ENCODE data around the gene BMX.
A peak's percentile ranks its signal among the peaks of the same experiment; 100 is the strongest.

The BMX gene

DNA sequence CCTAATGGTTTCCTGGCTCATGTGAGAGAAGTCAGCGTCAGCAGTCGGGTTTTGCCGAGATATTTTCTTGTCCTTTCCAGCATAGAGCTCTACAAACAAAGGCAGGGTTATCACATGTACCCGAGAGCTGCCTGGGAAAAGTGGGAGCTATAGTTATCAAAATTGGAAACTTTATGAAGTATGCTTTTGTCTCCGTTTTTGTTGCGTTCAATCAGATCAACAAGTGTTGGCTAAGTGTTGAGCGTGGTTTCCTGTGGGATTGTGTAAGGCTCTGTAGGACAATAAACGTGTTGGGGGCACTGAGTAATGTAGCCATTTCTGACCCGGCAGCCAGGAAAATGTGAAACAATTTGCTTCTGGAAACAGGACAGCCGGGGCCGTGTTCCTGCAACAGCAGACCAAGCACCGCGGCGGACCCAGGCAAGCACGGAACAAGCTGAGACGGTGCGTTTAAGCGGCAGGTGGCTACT lies at the start of gene BMX:
Gene BMX (plus strand): TSS at position 311 of the 470 bp plus-strand sequence. CDS start 7,547 bp downstream, outside the sequence.
- no peak for DNase-seq

DNA sequence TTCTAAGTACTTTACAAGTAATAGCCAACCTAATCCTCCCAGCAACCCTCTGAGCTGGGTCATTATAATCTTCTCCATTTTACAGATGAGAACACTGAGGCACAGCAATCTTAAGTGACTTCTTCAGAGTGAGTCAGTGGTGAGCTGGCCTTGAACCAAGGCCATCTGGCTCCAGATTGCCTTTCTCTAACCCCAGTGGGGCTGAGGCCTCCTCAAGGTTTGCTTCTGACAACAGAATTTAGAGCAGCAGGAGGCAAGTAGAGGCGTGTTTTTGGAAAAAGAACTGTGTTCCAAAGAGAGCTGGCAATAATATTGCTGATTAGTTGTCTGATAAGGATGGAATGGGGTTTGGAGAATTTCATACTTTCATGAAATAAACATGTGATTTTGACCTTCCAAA lies 48.7 kb upstream of the BMX start:
- DNase-seq, result no peak

DNA sequence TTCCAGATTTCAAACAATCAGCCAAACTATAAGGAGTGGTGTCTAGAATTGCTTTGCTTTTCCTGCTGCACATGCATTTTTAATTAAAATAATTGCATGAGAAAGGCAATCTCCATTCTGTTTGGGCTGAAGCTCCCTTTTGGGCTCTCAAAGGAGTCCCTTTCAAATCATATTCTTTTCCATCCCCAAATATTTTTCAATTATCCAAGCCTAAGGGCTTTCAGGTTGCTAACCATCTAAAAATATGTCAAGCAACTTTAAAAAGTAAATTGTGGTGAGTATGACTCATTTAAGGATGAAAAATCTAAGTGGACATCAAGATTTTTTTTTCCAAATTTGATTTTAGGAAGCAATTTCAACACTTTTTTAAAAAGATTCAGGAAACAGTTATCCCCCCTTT lies 35.9 kb upstream of the BMX start:
- no peak for DNase-seq

DNA sequence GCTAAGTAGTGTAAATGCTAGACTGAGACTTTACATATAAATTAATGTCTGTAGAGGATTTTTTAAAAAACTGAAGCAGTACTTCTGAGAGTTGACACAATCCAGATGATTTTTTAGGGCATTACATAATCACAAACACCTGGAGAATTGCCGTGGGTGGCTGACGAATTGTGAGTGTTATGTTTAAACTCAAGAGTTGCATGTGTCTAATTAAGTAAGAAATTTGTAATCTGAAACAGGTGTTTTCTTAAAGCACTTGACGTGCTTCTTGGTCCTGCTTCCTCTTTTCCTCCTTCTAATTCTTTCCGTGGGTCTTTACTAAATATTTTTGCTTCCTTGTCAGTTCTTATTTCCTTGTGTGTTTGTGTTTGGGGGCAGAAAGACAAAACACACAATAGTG lies 35.3 kb upstream of the BMX start:
- DNase-seq, result no peak

DNA sequence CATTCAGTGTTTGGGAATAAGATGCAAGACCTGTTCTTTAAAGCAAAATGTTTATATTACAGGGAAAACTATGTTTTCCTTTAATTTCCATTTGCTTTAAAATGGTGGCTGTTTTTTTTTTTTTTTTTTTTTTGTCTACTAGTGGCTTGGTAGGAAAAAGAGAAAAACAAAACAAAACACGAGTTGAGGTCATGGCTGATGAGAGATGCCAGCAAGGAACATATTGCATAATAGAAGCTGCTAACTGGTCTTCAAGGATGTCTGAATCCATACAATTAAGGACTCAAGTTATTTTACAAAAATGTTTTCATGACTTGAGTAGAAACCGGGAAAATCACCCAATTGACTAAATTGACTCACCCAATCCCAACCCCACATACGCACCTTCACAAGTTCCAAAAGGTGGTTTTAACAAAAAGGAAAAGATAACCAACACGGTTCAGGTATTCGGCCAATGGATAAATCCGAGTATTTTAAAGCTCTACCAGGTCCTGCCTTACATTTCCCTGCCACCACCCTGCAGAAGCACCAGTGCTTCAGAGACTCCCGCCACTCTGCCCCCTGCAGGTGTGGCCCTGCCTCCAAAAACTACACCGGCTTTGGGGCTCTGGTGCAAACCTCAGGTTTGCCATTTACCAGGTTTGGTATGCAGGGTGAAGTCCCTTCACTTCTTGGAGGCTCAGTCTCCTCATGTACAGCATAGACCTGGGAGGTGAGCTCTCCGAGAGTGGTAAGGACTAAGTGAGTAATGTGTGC lies 34.5 kb upstream of the BMX start:
- no peak for DNase-seq

DNA sequence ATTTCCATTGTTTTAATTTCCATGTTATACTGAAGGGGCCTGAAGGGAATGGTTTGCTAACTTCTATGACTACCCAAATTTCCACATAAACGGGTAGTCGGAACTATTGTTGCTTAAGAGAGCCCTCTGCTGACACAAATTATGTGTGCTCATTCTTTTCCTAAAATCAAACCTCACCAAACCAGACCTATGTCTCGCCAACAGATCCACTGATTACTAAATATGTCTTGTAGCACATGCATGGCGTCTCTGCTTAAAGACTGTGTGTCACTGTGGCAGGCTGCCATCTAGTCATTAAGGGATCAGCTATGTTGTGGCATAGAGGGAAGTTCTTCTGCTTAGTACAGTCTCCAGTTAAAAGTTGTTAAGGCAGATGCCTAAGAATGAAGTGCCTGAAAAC lies 32.6 kb upstream of the BMX start:
- peak in 6 of 58 donors; percentile 0 to 14 (median 0) for DNase-seq

DNA sequence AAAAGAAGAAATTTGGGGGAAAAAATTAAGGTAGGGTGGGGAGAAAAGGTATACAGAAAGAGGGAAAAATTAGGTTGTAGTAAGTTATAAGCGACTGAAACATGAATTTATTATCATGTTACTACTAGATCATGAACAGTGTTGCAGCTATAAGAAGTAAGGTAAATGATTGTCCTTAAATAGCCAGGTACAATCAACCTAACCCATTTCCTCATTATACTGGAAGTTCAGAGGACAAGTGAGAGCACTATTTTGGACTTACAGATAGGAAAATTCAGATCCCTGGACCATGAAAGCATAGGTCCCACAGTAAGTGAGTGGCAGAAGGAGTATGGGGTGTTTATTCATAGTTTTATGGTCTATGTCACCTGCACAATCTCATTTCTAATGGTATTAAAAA lies 31.0 kb upstream of the BMX start:
- DNase-seq, result no peak

DNA sequence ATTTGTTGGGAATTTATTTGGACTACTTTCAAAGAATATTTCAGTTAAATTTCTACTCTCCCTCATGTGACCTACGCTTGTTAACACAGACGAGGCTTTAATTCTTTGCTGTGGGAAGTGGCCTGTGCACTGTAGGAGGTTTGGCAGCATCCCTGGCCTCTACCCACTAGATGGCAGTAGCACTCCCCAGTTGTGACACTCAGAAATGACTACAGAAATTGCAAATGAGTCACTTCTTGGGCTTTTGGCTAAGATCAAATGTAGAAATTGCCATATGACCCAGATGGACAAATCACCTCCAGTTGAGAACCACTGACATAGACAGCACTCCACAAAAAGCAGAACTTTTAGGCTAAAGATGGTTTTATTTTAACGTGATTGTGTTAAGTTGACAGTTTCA lies 29.6 kb upstream of the BMX start:
- DNase-seq, result peak in 49 of 58 donors; percentile 0 to 53 (median 12)

DNA sequence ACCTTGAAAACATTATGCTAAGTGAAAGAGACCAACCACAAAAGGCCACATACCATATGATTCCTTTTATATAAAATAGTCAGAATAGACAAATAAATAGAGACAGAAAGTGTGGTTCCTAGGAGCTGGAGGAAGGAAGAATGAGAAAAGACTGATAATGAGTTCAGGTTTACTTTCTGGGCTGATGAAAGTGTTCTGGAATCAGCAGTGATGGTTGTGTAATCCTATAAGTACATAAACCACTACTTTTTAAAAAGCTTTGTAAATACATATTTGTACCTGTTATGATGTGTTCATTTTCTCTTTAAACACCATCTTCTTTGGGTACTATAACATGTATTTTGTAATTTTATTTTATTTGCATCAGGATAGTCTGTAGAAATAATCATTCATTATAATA lies 28.1 kb upstream of the BMX start:
- no peak for DNase-seq

DNA sequence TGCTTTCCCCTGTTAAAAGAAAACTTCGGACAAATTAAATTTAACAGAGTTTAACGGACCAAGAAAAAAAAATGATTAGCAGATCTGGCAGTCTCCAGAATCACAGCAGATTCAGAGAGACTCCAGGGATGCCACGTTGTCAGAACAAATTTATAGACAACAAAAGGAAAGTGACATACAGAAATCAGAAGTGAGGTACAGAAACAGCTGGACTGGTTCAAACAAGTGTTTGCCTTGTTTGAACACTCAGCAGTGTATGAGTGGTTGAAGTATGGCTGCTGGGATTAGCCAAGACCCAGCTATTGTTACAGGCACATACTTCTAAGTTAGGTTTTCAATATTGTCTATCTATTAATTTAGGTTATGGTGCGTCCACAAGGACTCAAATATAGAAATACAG lies 26.6 kb upstream of the BMX start:
- no peak for DNase-seq

DNA sequence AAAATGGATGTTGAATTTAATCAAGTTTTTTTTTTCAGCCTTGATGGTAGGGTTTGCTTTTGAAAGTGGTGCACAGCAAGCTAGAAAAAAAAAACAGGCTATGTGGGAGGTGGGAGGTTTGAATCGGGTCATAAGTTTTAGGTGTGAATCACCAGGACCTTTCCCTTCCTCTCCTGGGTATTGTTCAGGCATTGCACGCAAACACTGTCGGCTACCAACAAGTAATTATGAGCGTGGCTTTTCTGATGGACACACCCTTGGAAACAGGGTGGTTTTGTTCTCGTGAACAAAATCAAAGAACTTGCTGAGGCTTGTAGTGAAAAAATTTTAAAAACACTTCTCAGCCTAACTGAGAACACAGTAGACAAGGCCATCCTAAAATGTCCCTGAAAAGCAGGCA lies 25.6 kb upstream of the BMX start:
- no peak for DNase-seq

DNA sequence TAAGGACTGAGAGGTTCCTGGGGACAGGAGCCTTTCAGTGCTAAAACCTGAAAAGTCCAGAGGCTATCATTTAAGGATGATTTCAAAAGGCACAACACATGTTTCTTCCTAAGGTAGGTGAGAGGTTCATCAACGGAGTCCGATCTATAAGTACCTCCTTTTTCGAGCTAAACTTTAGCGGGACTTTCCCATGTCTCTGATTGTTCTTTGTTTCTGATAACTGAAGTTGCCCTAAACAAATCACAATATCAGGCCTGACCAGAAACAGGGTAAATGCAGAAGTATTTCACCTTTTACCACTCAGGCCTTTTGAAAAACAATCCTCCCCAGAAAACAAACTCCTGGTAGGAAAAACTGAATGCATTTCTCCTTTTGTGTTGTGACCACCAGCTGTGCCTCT lies 25.1 kb upstream of the BMX start:
- no peak for DNase-seq

DNA sequence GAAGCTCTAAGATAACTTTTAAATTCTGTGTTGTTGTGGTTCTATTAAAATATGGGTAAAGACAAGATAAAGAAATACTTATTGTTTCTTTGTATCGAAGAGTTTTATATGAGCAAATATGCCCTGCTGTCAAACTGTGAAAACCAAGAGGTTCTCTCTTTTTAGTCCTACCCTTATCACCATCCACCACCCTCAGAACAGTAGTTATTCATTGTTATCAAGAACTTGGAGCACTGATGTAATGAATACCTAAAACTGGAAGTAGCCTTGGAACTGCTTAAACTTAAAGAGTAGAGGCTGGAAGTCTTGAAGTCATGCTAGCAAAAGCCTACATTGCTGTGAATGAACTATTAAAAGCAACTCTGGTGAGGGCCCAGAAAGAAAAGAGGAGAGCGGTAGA lies 16.7 kb upstream of the BMX start:
- no peak for DNase-seq

DNA sequence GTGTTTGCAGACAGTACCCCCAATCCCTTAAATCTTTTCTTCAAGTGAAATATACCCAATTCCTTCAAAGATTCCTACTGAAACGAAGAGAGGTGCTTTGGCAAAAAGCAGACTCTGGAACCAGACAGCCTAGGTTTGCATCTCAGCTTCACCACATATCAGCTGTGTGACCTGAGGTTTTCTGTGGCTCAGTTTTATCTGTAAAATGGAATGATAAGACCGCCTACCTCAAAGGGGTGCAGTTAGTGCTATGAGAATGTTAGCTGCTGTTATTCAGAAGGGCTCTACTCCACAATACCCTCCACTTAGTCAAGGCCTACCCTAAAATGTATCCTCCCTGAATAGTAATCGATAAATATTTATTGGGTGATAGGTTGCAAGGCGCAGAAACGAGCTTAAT lies 8.1 kb upstream of the BMX start:
- DNase-seq, result no peak

DNA sequence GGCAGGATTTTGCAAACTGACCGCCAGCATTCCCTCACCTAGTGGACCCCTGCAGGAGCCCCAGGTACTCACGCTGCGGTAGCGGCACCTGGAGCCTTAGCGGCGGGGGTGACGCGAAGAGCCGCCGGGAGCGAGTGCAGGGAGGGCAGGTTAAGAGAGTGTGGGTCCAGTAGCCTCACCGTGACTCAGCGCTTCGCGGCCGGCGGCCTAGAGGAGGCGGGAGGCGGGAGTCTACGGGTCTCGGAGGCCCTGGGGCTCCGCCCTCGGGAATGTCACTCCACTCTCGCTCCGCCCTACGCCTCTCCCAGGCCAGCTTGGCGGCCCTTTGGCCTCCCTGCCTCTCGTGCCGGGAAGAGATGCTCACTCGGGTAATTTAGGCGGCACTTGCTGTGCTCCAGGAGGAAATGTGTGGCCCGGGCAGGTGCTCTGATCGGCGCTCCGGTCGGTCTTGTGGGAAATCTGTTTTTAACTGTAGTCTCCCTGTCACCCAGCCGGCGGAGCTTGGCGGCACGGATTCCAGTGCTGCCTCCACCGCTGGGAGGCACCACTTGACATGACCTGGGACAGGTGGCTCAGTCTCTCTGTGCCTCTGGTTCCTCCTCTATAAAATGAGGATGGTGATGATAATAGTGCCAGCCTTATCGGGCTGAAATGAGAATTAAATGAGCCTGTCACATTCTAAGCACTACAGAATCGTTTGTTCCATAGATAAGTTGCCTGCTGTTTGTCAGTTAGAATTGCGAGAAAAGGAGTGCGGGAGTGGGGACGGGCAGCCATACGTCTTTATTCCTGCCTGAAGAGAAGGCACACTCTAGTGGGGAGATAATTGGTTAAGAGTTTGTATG lies 7.3 kb upstream of the BMX start, which contains the start of gene PIR:
Gene PIR (minus strand): TSS at position 216 of the 845 bp plus-strand sequence. CDS start 2,076 bp downstream, outside the sequence.
- DNase-seq, result peak in 57 of 58 donors; percentile 8 to 83 (median 70)

DNA sequence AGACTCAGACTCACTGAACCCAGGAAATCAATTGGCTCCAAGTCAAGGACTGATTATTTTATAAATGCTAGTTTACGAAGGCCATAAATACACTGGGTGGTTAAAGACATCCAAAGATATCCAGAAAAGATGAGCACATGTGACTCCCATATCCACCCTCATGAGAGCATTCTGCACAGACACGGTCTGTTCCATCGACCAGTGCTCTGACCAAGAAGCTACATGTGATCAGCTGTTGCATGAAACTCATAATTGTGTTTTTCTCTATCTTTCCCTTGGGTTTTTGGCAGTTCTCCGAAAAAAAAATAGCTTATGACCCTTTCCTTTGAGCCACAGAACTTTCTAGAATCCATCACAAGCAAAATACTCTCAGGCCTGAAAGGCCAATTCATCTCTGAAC lies 4.8 kb upstream of the BMX start:
- no peak for DNase-seq

DNA sequence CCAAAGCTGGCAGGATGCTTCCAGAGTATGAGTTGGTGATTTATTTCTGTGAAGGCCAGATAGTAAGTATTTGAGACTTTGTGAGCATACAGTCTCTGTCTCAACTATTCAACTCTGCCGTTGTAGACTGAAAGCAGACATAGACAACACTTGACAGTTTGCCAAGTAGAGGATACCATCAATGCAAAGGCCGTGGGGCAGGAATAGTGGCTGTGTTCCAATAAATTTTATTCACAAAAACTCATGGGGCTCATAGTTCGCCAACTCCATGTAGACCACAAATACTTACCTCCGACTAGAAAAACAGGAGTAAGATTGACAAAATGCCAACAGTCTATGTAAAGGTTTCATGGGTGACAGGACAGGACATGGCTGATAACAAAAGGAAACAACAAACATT lies 3.8 kb upstream of the BMX start:
- DNase-seq, result no peak

DNA sequence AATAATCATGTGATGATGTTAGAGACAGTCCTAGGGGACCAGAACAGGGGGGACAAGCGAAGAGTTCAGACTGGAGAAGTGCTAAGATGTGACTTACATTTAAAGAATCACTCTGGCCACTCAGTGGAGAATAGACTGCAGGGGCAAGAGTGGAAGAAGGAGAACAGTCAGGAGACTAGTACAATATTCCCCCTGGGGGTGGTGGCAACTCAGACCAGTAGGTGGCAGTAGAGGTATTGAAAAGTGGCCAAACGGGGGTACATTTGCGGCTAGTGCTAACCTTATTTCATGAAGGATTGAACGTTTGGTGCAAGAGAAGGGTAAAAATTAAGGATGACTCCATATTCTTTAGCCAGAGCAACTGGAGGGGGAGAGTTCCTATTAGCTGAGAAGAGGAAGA lies 2.7 kb upstream of the BMX start:
- peak in 22 of 58 donors; percentile 0 to 11 (median 1) for DNase-seq

DNA sequence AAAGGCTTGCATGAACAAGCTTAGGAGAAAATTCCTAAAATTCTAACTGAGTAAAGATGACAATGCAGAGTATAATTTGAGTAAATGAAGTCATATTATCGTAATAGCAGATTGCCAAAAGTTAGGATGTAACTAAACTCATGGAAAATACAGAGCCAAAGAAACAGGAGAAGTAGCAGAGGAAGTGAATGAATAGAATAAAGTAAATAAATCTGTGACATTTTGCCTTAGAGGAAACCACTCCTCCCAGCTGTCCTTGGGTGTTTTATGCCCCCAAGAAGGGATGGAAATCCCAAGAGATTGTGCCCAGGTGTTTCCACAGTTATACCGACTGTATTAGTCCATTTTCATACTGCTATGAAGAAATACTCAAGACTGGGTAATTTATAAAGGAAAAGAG lies 1.9 kb upstream of the BMX start:
- DNase-seq, result no peak

DNA sequence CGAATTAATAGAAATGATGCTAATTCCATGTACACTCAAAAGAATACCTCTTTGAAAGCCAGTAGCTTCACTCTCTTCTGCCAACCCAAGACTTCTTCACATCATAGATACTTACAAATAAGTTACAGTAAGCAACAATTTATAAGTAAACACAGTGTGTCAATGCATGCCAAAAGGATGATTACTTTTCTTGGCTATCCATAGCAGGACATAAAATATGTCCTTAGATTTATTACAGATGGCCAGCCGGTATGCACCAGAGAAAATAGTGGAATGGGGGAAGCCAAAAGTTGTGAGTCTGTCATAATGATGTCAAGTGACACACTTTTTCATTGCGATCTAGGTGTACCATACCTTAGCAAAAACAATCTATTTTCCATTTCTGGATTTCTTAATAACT lies 631 bp upstream of the BMX start:
- DNase-seq, result no peak

DNA sequence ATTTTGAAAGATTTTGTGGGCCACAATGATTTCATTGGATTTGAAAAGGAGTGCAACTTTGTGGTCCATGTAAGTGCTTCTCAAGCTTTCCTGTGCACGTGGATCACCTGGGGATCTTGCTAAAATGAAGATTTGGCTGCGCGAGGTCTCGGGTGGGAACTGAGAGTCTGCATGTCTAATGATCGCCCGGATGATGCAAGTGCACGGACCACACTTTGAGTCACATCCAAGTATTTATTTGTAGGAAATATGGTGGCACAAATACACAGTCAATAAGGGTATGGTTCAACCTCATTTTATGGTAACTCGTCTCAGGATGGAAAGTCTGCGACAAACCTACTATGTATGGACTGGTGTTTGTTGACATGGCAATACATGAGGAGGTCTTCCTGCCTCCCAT lies 899 bp downstream of the BMX start:
- DNase-seq, result no peak

DNA sequence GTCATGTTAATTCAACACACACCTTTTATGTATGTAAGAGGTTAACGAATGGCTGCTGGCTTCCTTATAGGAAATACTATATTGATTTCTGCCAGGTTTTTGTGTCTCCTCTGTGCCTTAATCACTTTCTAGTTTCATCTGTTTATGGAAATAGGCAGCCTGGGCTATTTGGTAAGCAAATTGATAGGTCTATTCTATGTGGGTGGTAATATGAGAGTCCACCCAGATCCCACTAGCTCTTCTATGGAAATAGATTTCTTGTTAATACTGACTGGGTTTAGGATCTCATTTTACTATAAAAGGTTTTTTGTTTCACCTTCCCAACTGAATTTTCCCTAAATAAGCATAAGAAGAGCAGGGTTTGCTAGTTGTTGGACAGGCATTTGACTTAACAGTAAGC lies 4.1 kb downstream of the BMX start:
- DNase-seq, result no peak

DNA sequence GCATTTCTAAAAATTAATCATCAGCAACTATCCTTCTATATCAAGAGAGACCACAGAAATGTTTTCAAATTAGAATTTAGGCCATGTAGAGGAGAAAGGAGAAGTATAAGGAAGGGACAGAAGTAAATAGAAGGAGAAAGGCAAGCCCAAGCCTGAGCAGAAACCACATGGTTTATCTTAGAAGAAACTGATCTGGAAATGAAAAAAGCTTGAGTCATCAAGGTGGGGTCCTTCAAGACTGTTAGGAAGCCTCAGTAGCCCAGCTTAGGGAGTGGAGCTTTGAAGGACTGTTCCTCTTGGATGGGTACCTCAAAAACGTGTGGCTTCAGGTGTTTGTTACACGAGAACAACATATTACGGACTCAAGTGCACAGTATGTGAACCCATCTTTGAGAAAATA lies 4.5 kb downstream of the BMX start:
- no peak for DNase-seq
